HG02759 (cell line): ENCODE results near the gene MOXD1.

Source experiments
- ATAC-seq: cut with Tn5 transposase; IDR thresholded peaks from one replicate; pipeline ENCODE4 v1.9.1; 2021; ENCODE audit warnings: mild to moderate bottlenecking, moderate library complexity; ENCODE audit not compliant: unreplicated experiment

The MOXD1 gene

GRCh38 chr6:132246632-132247270 lies 154.5 kb downstream of the MOXD1 start:
- no peak for ATAC-seq

DNA sequence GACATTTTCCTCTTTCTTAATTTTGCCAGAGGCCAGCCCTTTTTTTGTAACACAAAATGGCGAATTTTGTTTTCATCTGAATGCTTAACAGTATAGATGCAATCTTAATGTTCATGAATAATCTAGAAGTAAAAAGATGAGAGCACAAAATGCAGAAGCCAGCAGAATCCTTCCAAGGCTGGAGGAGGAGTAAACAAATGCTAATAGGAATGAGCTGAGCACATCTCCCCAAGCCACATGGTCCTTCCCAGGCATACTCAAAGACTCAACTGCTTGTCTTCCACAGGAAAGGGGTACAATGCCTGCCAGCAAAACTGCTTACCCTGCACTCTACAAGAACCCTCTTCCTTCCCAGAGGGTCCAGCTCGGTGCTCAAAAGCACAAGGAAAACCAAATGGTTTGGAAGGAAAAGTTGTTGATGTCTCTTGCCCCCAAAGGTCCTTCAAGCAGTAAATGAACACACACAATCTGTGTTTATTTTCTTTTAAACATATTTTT lies 155.1 kb downstream of the MOXD1 start:
- ATAC-seq, result no peak
